Astrocyte of the cerebellum (primary cell): ENCODE results near the gene ACKR4.
"Not testable (repeated sequence)": the region's sequence is repeated elsewhere in the genome, so short reads cannot be mapped to it uniquely, and the experiment has no call there.

ENCODE experiments used
- DNase-seq: peaks from one replicate; pipeline ENCODE4 v3.0.0-alpha.2; 2011; ENCODE audit warnings: low read depth
- H3K4me3 ChIP-seq: 2 replicates; pipeline ENCODE4 v1.5.1; 2011; ENCODE audit warnings: mild to moderate bottlenecking, low read depth, low read length, moderate library complexity
- in situ Hi-C: cut with HindIII; loops from 2 replicates; pipeline ENCODE4 v1.10.0; 2017; ENCODE audit warnings: low sequenced_read_pairs
- TF ChIP-seq, protein P1 (sequence below): IDR thresholded peaks from 2 replicates; pipeline ENCODE4 v1.5.1; 2012; ENCODE audit warnings: low read length, low read depth, moderate library complexity, mild to moderate bottlenecking; ENCODE audit errors: missing control alignments

ACKR4 gene

DNA sequence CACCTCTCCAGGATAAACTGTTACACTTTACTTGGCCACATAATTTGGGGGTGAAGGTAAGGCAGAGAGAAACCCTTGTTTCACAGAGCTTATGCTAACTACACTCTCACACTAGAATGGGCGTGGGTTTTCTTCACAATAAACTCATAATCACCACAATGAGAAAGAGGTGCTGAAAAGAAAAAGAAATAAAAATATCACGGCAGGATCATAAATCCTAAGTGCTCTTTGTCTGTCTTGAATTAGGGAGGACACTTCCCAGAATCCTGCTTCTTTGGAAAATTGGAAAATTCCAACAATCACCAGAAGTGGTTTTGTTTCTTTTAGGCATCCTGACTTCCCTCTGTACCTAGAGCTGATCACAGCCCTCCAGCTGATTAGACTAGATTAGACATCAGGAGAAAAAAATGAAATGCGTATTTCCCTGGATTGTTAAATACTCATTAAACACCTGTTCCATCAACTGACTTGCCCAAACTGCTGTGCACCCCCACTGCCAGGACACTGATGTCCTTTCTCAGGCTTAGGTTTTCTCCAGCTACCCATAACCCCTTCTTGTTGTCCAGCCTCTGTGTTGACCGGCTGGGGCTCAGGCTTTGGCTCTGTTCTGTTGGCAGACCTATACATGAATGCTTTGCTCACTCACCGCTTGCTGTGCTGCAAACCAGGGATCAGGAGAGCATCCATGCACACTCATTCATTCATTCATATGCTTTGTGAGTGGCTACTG, 41.6 kb upstream of the ACKR4 start:
- TF ChIP-seq, protein P1, sequence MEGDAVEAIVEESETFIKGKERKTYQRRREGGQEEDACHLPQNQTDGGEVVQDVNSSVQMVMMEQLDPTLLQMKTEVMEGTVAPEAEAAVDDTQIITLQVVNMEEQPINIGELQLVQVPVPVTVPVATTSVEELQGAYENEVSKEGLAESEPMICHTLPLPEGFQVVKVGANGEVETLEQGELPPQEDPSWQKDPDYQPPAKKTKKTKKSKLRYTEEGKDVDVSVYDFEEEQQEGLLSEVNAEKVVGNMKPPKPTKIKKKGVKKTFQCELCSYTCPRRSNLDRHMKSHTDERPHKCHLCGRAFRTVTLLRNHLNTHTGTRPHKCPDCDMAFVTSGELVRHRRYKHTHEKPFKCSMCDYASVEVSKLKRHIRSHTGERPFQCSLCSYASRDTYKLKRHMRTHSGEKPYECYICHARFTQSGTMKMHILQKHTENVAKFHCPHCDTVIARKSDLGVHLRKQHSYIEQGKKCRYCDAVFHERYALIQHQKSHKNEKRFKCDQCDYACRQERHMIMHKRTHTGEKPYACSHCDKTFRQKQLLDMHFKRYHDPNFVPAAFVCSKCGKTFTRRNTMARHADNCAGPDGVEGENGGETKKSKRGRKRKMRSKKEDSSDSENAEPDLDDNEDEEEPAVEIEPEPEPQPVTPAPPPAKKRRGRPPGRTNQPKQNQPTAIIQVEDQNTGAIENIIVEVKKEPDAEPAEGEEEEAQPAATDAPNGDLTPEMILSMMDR, result no peak
- DNase-seq, result no peak
- no peak overlapping the region for H3K4me3 ChIP-seq
- in situ Hi-C loops, result no loop called here

DNA sequence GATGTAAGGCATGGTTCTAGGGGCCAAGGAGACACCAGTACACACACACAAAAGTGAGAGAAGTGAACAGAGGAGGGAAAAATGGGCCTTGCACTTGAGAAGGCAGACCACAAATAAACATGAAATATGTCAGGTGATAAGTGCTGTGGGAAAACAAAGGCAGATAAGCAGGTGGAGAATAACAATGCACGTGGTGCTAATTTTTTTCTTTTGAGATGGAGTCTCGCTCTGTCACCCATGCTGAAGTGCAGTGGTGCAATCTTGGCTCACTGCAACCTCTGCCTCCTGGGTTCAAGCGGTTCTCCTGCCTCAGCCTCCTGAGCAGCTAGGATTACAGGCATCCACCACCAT, 41.1 kb upstream of the ACKR4 start:
- DNase-seq, in situ Hi-C loops, H3K4me3 ChIP-seq: not testable (repeated sequence)

DNA sequence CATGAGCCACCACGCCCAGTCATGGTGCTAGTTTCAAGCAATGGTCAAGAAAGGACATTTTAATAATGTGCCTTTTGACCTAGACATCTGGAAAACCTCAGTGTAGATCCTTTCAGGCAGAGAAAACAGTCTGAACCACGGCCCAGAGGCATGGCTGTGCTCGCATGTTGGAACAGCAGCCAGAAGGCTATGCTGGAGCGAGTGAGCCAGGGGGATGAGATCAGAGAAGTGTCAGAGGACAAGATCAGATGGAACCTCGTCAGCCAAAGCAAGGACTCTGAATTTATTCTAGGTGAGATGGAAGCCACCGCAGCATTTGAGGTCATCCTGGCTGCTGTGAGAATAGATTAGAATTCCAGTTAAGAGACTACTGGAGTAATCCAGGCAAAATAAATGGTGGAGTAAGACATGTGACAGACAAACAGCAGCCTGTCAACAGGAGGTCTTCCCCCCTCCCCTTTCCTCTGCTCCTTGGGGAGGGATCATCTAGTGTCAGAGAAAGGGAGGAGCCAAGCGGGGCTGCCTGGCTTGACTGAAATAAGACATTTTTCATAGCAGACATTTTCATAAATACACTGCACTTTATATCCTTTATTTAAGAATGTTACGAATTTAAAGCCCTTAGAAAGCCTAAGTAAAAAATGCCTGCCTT, 40.4 kb upstream of the ACKR4 start:
- no peak for DNase-seq
- TF ChIP-seq, protein P1, result no peak
- in situ Hi-C loops, result no loop called here
- no peak overlapping the region for H3K4me3 ChIP-seq

DNA sequence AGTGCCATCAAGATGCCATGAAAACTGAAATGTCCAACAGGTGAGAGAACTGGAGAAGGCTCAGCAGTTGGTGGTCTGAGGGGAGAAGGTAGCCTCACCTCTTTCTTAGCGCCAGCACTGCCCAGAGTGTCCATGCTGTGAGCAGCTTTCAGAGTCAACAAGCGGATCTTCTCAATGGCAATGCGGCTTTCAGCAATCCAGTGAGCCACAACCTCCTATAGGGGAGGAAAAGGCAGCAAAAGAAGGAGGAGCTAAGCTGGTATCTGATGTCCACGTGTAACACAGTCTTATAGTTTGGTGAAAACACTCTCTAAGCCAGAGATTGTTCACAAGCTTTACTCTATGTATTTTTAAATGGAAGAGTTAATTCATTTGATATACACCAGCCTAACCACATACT, 36.1 kb upstream of the ACKR4 start:
- in situ Hi-C loops, result no loop called here
- TF ChIP-seq, protein P1, result no peak
- no peak for DNase-seq
- no peak overlapping the region for H3K4me3 ChIP-seq

DNA sequence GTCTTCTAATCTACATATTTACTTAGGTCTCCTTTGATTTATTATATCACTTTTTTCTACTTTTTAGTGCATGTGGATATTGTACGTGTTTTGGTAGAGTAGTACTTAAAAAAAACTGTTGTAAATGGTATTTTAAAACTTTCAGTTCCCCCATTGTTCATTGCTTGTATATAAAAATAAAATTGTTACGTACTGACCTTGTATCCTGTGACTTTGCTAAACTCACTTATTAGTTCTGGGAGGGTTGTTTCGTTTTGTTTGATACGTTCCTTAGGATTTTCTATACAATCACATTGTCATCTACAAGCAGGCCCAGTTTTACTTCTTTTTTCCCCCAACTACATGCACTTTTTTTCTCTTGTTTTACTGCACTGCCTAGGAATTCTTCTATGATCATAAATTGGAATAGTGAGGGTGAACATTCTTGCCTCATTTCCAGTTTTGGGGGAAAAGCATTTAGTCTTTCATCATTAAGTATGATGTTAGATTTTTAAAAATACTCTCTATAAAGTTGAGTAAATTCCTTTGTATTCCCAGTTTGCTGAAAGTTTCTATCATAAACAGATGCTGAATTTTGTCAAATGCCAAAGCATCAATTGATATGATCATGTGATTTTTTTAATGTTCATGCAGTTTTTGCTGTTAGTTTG, 33.5 kb upstream of the ACKR4 start:
- in situ Hi-C loops, result no loop called here
- no peak overlapping the region for H3K4me3 ChIP-seq
- TF ChIP-seq, protein P1, result no peak
- no peak for DNase-seq

DNA sequence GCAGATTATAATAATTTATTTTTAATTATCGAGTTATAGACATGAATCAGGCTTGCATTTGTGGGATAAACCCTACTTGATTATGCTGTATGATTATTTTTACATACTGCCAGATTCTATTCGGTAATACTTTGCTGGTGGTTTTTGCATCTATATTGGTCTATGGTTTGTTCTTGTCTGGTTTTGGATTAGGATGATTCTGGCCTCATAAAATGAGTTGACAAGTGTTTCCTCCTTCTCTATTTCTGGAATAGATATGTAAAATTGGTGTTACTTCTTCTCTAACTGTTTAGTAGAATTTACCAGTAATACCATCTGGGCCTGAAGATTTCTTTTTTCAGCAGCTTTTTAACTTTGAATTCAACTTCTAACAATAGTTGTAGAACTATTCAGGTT, 33.0 kb upstream of the ACKR4 start:
- in situ Hi-C loops, result no loop called here
- DNase-seq, result no peak
- TF ChIP-seq, protein P1, result no peak
- no peak overlapping the region for H3K4me3 ChIP-seq

DNA sequence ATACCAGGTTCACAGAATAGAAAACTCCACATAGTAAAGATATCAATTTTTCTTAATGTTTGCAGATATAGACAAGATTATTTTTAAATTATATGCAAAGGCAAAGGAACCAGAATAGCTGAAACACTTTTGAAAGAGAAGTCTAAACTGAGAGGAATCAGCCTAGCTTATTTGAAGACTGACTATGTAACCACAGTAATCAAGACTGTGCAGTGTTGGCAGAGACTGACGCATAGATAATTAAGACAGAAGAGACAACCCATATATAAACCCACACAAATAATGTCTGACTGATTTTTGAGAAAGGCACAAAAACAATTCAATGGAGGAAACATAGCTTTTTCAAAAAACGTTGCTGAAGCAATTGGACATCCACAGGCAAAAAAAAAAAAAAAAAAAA, 28.6 kb upstream of the ACKR4 start:
- no peak overlapping the region for H3K4me3 ChIP-seq
- in situ Hi-C loops, result no loop called here
- TF ChIP-seq, protein P1, result no peak
- no peak for DNase-seq
